NCI-H2107 treated with DMSO at 0.1 percent for 48 hours (cell line): ENCODE measurements around the gene PLCD4.

Experiments
- DNase-seq: peaks from one replicate; lab custom pipeline; 2025; ENCODE audit not compliant: unreplicated experiment; lab: John Stamatoyannopoulos, UW

The PLCD4 gene

DNA sequence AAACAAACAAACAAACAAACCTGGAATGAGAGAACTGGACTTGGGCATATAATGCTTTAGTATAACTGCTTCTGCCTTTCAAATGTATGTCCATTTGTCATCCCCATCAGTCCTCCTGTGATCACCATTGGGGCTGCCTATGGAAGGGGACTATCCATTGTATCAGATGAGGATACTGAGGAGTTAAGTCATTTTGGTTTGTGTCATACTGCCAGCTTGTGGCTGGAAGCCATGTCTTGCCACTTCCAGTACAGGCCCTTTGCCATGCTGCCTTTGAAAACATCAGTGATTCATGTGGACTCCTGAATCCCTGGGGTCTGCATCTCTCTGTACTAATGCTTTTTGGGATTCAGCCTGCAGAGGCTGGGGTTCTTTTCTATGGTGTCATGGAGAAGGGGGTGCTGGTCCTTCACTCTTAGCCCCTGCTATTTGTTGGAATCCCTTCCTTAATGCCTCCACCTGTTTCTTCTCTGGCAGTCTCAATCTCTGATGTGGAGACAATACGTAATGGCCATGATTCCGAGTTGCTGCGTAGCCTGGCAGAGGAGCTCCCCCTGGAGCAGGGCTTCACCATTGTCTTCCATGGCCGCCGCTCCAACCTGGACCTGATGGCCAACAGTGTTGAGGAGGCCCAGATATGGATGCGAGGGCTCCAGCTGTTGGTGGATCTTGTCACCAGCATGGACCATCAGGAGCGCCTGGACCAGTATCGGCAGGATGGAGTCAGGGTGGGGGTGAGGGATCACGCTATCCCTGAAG is 10.6 kb downstream of the PLCD4 start:
- no peak for DNase-seq

DNA sequence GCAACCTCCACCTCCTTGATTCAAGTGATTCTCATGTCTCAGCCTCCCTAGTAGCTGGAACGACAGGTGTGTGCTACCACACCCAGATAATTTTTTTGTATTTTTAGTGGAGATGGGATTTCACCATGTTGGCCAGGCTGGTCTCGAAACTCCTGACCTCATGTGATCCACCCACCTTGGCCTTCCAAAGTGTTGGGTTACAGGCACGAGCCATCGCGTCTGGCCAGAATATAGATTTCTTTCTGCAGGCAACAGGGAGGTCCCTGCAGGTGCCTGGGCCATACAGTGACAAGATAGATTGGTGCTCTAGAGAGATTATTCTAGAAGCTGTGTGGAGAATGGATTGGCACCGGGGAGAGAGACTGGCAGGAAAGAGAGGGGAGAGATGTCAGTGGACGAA is 13.3 kb downstream of the PLCD4 start:
- no peak for DNase-seq

DNA sequence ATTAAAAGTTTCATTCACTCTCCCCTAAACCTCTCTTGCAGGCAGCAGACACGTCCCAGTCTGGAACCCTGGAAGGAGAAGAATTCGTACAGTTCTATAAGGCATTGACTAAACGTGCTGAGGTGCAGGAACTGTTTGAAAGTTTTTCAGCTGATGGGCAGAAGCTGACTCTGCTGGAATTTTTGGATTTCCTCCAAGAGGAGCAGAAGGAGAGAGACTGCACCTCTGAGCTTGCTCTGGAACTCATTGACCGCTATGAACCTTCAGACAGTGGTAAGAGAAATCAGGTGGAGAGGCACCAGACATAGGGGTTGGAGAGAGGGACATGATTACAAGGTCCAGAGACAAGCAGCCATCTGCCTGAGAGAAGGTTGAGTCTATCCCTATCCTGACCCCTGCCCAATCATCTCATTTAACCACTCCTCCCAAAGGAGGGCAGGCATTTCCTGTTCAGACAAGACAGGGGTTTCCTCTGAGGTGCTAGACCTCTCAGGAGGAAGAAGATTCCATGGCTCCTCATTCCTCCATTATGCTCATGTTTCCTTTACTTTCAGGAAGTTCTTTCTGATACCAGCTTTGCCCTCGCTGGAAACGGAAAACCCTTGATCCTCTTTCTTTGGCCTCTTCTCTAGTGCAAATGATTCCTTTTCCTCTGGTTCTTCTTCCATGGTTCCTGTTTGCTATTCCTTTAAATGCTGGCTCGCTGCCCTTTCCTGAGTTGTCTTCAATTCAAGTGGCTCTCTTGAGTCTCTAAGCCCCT is 15.1 kb downstream of the PLCD4 start:
- no peak for DNase-seq

DNA sequence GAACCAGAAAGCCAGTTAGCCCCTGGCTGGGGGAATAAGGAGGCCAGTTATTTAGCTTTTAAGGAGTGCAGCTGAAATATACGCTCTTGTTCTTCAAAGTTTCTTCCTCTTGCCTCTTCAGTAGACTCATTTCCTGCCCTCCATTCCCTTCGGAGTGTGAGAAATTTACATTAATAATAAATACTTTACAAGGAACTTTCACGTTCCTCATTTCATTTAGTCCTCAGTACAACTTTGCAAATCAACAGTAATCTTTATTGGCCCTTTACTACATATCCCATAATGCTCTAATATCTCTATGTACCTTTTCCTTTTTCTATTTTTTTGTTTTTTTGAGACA is 15.6 kb downstream of the PLCD4 start:
- DNase-seq, result no peak

DNA sequence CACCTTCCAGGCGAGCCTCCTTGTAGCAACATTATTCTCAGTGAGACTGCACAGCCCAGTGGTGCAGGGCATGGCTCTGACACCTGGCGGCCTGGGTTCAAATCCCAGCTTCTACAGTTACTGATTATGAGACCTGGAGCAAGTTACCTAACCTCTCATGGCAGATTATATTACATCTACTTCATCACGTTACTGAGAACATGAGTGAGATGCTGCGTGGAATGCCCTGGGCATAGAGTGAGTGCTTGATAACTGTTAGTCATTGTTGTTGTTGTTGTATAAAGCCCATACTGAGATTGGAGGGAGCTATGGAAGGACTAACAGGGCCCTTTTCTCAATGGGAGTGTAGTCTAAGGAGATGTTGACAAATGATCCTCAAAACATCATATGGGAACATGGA is 18.7 kb downstream of the PLCD4 start:
- no peak for DNase-seq

DNA sequence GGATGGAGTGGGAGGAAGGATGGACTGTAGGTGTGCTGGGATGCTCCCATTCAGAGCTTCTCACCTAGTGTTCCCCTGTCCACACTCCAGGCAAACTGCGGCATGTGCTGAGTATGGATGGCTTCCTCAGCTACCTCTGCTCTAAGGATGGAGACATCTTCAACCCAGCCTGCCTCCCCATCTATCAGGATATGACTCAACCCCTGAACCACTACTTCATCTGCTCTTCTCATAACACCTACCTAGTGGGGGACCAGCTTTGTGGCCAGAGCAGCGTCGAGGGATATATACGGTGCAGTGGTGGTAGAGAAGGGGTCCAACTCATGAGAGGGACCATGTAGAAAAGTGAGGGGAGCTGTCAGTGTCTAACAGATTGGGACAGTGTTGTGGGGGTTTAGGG is 20.2 kb downstream of the PLCD4 start:
- DNase-seq, result no peak

DNA sequence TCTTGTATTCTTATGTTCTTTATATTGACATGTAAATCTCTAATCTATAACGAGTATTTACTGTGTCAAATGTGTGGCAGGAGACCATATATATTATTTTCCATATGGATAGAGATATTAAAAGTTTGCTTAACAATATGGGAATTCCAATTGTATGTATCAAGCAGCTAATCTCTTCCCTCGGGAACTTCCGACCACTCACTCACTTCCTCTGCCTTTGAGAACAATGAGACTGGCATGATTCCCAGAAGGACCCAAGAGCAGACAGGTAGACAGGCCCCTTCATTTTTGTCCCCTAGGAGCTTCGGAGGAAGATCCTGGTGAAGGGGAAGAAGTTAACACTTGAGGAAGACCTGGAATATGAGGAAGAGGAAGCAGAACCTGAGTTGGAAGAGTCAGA is 24.1 kb downstream of the PLCD4 start:
- DNase-seq, result no peak

DNA sequence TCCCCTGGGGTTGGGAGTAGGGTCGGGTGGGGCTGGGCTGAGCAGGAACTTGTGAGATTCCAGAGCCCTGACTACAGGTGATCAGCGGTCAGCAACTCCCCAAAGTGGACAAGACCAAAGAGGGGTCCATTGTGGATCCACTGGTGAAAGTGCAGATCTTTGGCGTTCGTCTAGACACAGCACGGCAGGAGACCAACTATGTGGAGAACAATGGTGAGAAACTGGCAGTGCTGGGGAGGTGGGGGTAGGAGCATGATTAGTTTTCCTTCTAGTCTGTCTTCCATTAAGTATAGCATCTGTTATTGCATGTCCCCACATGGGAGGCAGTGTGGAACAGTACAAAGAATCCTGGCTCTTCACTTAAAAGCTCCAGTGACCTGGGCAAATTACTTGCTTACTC is 28.0 kb downstream of the PLCD4 start:
- no peak for DNase-seq

DNA sequence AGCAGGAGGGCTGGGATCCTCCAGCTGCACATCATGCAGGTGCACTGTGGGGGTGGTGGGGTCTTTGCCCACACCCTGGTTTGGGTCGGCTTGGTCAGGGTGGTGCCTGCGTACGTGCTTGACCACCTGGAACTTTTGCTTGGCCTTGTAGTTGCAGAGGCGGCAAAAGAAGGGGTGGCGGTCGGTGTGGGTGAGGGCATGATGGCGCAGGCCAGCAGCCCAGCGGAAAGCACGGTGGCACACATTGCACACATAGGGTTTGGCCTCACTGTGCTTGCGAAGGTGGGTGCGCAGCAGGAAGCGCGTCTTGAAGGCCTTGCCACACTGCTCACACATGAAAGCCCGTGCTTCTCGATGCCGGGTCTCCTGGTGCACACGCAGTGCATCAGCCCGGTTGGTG is 30.7 kb downstream of the PLCD4 start:
- no peak for DNase-seq

DNA sequence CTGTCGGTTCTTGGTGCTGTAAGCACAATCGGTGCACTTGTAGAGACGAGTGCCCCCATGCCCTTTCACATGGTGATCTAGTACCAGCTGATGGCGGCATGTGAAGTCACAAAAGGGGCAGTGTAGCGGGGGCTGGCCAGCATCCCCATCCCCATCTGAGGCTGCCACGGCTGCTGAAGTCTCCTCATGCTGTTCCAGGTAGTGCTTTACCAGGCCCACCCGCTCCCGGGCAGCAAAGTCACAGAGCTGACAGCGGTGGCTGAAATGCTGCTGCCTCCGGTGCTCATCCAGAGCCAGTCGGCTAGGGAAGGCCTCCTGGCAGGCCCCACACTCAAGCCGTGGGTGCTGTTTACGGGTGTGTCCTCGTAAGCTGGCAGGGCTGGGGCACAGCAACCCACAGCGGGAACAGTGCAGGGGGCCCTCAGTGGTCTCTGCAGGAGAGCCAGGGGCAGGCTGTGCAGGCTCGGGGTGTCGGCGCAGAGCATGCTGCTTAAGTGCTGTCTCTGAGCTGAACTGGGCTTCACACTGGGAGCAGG is 34.5 kb downstream of the PLCD4 start:
- no peak for DNase-seq

DNA sequence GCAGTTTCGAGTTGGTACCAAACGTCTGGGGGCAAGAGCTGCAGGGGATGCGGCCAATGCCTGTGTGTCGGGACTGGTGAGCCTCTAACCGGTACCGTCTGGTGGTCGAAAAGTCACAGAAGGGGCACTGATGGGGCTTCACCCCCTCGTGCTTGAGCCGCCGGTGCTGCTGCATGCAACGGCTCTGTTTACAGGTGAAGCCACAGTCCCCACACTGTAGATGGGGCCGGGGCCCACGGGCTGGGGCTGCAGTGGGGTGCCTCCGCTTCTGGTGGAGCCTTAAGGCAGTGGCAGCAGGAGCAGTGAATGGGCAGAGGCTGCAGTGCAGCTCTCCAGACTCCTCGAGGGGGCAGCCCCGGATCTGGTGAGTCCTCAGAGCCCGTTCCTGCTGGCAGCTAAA is 35.1 kb downstream of the PLCD4 start:
- no peak for DNase-seq

DNA sequence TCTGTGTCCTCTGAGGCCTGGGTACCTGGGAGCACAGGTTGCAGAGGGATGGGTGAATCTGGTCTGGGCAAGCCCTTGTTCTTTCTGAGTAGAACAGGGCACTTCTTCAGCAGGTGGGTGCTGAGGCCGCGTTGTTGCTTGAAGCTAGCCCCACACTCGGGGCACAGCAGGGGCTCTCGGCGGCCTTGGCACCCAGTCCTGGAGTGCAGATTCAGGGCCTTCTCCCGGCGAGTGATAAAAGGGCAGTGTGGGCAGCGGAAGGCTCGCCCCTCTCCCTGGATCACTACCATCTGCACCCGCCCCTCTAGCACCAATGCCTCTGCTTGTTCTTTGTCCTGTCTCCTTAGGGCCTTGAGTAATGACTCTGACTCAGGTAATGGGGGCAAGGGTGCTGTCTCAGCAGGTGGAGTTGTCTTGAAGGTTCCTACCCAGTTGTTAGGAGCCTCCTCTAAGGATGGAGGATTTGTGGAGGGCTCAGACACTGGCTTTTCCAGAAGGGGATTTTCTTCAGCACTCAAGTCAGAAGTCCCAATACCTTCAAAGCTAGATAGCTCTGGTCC is 36.1 kb downstream of the PLCD4 start:
- DNase-seq, result no peak

DNA sequence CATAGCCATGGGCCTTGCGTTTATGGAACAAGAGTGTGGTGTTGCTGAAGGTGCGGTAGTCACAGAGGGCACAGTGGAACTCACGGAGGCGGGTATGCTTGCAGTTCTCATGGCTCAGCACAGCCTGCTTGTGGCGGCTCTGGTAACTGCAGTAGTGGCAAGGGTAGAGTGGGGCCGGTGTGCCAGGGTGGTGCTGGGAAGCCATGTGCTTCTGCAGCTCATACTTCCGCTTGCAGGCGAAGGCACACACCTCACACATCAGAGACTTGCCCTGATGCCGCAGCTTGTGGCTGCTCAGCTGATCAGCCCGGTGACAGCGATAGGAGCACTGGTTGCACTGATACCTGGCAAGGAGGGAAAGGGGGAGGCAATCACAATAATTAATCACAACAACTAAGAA is 37.0 kb downstream of the PLCD4 start:
- no peak for DNase-seq

DNA sequence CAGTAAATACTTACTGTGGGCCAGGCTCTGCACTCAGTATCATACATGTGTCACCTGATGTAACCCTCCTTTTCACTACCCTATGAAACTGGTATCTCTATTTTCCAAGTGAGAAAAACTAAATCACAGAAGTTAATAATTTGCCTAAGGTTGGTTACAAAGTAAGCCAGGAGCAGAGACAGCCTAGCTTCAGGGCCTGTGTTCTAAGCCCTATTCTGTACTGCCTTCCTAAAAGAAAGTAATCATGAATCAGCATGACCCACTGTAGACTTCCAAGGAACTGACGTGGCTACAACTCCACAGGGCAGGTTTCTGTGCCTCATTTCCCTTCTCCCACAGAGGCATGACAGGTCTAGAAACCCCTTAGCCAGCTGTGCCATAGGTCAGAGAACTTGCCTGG is 37.4 kb downstream of the PLCD4 start:
- no peak for DNase-seq

DNA sequence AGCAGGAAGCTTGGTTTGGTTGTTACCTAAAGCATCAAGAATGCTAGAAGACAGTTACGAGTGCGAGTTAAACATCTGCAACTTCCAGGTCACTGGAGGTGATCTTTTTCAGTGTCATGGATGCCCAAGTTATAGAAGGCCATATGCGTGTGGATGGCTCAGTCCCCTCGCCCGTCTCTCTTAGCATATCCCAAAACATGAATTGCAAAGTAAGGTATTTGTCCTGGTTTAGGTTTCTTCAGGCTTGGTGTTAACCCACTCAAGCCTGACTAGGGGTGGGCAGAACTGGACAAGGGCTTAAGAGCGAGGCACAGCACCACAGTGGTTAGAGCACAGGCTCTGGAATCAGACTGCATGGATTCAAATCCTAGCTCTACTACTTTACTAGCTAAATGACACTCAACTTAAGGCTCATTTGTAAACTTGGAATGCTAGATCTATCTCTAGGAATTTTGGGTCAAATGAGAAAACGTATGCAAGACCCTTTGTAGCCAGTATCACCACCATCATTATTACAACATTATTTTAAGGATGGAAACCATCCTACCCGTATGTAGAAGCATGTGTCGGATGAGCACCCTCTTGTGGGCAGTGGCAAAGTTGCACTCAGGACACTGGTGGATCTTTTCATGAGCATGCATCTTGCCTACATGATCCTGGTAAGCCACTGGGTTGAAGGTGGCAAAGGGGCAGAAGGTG is 40.5 kb downstream of the PLCD4 start:
- DNase-seq, result peak; percentile 15

DNA sequence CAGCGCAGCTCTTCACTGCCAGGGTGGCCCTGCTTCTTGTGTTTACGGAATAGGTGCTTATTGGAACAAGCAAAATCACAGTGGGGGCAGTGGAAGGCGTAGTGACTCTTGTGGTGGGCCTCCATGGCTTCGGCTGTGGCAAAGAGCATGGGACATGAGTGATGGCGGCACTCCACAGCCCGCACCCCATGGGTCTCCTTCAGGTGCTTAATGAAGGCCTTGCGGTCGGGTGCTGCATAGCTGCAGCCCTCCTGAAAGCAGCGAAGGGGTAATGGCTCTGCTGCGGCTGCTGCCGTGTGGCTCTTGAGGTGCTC is 41.0 kb downstream of the PLCD4 start:
- DNase-seq, result no peak

DNA sequence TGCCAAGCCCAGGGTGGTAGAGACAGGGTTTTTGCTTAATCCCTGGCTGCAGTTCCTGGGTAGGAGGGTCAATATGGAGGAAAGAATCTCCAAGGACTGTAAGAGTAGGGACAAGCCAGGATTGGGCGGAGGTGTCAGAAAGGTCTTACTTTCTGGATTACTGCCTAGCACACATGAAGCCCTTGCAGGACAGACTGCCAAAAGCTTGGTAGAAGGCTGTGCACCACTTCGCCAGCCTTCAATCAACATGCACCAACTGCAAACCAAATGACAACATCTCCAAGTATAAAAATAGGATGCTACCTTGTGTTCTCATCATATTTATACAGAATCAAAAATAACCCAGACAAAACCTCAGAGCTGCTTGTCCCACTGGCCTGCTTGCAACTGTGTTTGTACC is 48.1 kb downstream of the PLCD4 start:
- DNase-seq, result no peak

DNA sequence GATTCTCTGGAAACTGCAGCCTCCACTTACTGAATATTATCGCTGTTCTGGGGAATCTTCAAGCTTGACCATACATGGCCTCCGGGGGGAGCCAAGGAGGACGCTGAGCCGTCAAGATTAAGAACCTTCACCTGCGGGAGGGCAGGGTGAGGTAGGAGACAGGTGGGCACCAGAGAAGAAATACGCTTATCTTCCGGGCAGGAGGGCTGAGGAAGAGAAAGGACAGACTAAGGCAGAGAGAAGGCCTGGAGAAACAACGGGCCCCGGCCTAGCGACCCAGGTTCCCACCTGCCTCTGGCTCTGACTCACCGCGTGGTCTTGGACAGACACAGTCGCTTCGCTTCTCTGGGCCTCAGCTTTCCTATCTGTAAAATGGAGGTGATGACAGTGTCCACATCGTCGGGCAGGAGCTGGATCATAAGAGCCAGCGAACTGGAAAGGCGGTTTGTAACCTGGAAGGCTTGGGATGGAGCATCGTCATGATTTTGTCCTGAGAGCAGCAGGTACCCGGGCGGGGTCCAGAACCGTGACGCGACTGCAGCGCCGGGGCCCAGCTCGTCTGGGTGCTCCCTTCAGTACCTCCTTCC is 51.1 kb downstream of the PLCD4 start:
- DNase-seq, result peak; percentile 19

DNA sequence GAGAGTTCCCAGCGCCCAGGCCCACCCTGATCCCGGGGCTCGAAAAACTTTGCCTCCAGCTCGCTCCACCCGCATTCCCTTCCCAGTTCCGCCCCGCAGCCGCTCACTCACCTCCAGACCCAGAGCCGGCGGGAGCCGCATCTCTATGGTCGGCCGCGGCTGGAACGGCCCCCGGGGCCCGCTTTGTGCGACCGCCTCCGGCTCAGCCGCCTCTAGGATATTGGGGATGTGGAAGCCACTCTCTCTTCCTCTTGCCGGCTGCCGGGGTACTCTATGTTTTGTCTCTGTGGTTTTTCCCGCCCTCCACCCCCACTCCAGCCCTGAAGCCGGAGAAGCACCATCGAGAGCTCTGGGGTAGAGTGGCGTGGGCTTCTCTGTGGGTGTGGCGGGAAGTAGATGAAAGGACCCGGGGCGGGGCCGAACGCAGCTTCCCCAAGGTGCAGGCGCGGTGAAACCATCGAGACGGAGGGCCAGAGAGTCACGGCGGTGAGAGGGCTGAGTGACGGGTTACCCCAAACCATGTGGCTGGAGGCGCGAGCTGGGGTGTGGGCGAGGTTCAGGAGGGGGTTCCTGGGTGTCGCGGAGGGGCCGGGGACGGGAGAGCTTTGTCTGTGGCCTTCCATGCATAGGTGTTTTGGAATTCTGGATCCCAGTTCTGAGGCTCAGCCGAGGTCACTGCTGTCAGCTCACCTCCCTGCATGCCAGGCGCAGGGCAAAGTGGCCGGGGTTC is 51.7 kb downstream of the PLCD4 start, which contains the start of the genes BCS1L and ZNF142:
Gene BCS1L (plus strand): TSS at position 426 of the 730 bp plus-strand sequence. CDS start 1,305 bp downstream, outside the sequence.
Gene ZNF142 (minus strand): TSS at position 366 of the 730 bp plus-strand sequence. CDS start 3,194 bp downstream, outside the sequence.
- DNase-seq, result peak; percentile 82

DNA sequence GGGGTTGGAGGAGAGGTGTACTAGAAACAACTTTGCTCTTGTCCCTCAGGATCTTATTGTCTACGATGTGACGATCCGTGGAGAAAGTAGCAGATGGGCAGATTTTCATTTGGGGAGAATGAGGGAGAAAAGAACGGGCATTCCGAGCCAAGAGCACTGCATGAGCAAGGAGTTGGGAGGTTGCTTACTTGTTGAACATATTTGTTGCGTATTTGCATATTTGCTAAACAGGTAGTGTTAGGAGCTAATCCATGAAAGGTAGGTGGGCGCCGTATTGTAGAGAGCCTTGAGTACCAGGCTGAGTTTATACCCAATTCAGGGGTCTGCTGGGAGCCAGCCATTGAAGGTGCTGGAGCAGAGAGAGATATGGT is 52.3 kb downstream of the PLCD4 start:
- DNase-seq, result no peak

DNA sequence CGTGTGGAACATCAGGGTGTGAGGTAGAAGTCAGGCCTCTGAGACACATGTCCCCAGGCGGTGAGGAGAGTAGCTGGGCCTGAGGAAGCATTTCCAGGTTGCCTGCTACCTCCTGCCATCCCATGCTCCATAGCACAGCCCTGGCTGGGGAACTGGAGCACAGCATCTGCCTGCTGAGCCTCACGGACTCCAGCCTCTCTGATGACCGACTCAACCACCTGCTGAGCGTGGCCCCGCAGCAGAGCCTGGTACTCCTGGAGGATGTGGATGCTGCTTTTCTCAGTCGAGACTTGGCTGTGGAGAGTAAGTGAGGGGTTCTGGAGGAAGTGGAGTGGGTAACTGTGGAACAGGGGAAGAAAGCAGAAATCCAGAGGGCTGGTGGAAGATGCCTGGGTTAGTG is 54.7 kb downstream of the PLCD4 start:
- no peak for DNase-seq
